ENCODE results near the gene KNDC1.

KNDC1 gene

DNA sequence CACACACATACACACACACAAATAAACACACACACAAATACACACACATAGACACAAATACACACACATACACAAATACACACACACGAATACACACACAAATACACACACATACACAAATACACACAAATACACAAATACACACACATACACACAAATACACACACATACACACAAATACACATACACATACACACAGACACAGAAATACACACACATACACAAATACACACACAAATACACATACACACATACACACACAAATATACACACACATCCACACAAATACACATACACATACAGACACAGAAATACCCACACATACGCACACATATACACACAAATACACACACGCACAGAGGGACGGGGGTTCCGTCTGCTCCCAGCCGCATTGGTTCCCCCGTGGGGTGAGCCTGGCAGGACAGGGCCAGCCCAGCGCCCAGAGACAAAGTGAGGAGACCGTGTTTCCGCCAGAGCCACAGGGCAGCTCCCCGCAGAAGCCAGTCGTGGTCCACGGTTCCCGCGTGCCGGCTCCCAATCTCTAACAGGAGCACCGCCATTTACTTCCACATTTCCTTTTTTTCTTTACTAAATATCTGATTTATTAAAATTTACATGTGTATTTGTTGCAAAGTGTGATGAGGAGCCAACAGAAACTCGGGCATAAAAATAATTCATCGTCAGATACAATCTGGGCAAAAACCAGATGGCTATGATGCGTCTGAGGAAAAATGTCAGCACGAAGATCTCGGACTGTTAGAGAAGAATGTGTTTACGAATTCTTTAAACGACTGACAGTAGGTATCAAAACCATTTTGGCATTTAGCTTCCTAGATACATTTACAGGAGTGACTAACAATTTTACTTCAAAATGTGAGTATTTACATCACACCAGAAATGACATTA, 3.1 kb upstream of the KNDC1 start:
- Histone ChIP-seq H3K9me3 (no peaks in the 10 kb centered on the region), H3K4me1 (peaks cover 3% of the 10 kb centered on the region), H3K4me3 (no peak overlapping the region), H3K36me3 (replicated peaks) (no peaks in the 10 kb centered on the region), H3K27me3 (ENCODE audit: low read depth) (no peaks in the 10 kb centered on the region)
- in situ Hi-C loops (cut with MboI; ENCODE audit: low sequenced_read_pairs): no loop called here
- no peak for DNase-seq (ENCODE audit: low spot score in 2 of 2)

GRCh38 chr10:133157662-133158436, 2.2 kb upstream of the KNDC1 start:
- in situ Hi-C loops (cut with MboI; ENCODE audit: low sequenced_read_pairs): no loop called here
- no peak for DNase-seq (ENCODE audit: low spot score in 2 of 2)
- no peaks in the 10 kb centered on the region for H3K27me3 ChIP-seq (ENCODE audit: low read depth)

GRCh38 chr10:133158437-133158755, 1.6 kb upstream of the KNDC1 start:
- Histone ChIP-seq H3K4me3 (no peak overlapping the region), H3K9me3 (no peaks in the 10 kb centered on the region), H3K27me3 (ENCODE audit: low read depth) (no peaks in the 10 kb centered on the region), H3K36me3 (replicated peaks) (no peaks in the 10 kb centered on the region), H3K4me1 (no peaks in the 10 kb centered on the region; the same call in 1 of the 2 replicates)
- DNase-seq (ENCODE audit: low spot score in 2 of 2): no peak
- in situ Hi-C loops (cut with MboI; ENCODE audit: low sequenced_read_pairs): no loop called here

More at GRCh38 chr10:133157662-133158436, 2.2 kb upstream of the KNDC1 start:
- H3K4me3 ChIP-seq: no peak overlapping the region
- H3K4me1 ChIP-seq: no peaks in the 10 kb centered on the region; the same call in 1 of the 2 replicates
- no peaks in the 10 kb centered on the region for H3K36me3 ChIP-seq (replicated peaks)
- no peaks in the 10 kb centered on the region for H3K9me3 ChIP-seq

GRCh38 chr10:133158756-133159610, 1.0 kb upstream of the KNDC1 start:
- Histone ChIP-seq H3K36me3 (replicated peaks) (no peaks in the 10 kb centered on the region), H3K9me3 (no peaks in the 10 kb centered on the region), H3K4me1 (no peaks in the 10 kb centered on the region; the same call in 1 of the 2 replicates), H3K27me3 (ENCODE audit: low read depth) (no peaks in the 10 kb centered on the region), H3K4me3 (no peak overlapping the region)
- DNase-seq (ENCODE audit: low spot score in 2 of 2): peak in 1 of 2 experiments; percentile 58
- in situ Hi-C loops (cut with MboI; ENCODE audit: low sequenced_read_pairs): no loop called here

DNA sequence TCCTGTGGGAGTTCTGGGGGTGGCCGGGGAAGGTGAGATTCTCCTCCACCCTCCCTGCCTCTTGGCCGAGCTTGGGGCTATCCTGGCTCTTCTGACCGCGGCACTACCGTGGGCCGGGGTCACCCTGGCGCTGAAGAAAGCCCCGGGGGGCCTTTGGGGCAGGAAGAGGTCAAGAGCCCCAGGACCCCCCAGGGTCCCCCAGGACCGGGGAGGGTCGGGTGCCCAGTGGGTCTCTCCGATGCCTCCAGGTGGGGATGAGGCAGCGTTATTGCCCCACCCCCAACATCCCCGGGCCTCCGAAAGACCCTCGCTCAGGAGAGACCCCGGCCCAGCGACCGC, 439 bp upstream of the KNDC1 start:
- no peaks in the 10 kb centered on the region; the same call in 1 of the 2 replicates for H3K4me1 ChIP-seq
- in situ Hi-C loops (cut with MboI; ENCODE audit: low sequenced_read_pairs): no loop called here

DNA sequence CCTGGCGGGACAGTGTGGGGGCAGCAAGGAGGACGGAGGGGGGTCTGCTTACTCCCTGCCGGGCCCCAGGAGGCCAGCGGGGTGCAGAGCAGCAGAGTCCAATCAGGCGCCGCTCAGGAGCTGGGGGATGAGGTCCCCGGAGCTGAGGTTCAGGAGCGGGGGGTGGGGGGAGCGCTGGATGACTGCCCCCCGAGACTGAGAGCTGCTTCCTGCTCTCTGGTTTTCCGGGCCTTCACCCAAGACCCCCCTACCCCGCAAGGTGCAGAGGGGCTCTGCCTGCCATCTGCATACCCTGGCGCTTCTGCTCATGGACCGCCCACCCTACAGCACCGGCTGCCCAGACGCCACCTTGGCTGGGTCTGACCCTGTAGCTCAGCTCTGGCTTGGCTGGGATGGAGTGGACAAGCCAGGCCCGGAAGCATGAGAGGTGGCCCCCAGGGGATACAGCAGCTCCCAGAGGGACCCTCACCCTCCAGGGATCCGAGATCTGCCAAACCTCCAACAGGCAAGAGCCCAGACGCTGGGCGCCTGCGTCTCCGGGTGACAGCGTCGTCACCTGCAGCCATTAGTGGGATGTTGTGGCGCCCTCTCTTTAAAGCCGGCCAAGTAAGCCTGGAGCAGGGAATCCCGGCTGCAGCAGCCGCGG, 930 bp downstream of the KNDC1 start:
- H3K27me3 ChIP-seq (ENCODE audit: low read depth): no peaks in the 10 kb centered on the region
- peak overlapping the region; percentile 59 for H3K4me3 ChIP-seq
- H3K36me3 ChIP-seq (replicated peaks): no peaks in the 10 kb centered on the region
- no peaks in the 10 kb centered on the region for H3K9me3 ChIP-seq
- no peaks in the 10 kb centered on the region; the same call in 1 of the 2 replicates for H3K4me1 ChIP-seq
- in situ Hi-C loops (cut with MboI; ENCODE audit: low sequenced_read_pairs): no loop called here
- no peak for DNase-seq (ENCODE audit: low spot score in 2 of 2)

More for the DNA sequence above, 439 bp upstream of the KNDC1 start:
- H3K4me3 ChIP-seq: no peak overlapping the region
- no peaks in the 10 kb centered on the region for H3K36me3 ChIP-seq (replicated peaks)
- no peak for DNase-seq (ENCODE audit: low spot score in 2 of 2)
- H3K9me3 ChIP-seq: no peaks in the 10 kb centered on the region
- H3K27me3 ChIP-seq (ENCODE audit: low read depth): no peaks in the 10 kb centered on the region

DNA sequence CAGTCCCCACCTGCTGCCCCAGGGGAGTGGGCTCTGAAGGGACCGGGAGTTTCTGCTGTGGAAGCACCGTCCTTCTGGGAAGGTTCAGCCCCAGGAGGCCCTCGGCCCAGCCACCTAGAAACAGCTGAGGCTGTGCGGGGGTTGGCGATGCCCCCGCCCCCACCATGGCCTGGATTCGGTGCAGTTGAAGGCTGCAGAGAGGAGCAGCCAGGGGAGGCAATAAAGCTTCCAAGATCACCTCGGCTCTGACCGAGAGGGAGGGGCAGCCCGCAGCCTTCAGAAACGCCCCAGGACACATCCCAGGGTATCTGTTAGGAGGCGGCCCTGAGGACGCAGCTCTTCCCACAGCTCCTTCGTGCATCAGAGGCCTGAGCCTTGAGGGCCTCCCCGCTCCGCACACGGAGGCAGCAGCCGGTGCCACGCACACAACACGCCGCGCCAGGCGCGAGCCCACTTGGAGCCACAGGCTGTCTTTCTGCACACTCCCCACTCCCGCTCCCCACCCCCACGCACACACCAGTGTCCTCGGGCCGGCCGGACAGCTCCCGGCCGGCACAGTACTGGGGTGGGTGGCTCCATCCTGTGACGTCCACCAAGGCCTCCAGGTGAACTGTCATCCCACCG, 1.6 kb downstream of the KNDC1 start:
- peak in 1 of 2 experiments; percentile 42 for DNase-seq (ENCODE audit: low spot score in 2 of 2)
- no peaks in the 10 kb centered on the region for H3K36me3 ChIP-seq (replicated peaks)
- no peaks in the 10 kb centered on the region; the same call in 1 of the 2 replicates for H3K4me1 ChIP-seq
- no peaks in the 10 kb centered on the region for H3K9me3 ChIP-seq
- peak overlapping the region; percentile 59 for H3K4me3 ChIP-seq
- H3K27me3 ChIP-seq (ENCODE audit: low read depth): no peaks in the 10 kb centered on the region
- in situ Hi-C loops (cut with MboI; ENCODE audit: low sequenced_read_pairs): no loop called here

GRCh38 chr10:133162178-133162909, 2.3 kb downstream of the KNDC1 start:
- H3K4me1 ChIP-seq: no peaks in the 10 kb centered on the region; the same call in 1 of the 2 replicates
- H3K27me3 ChIP-seq (ENCODE audit: low read depth): no peaks in the 10 kb centered on the region
- H3K36me3 ChIP-seq (replicated peaks): no peaks in the 10 kb centered on the region
- no peak overlapping the region for H3K4me3 ChIP-seq
- in situ Hi-C loops (cut with MboI; ENCODE audit: low sequenced_read_pairs): no loop called here
- H3K9me3 ChIP-seq: no peaks in the 10 kb centered on the region
- no peak for DNase-seq (ENCODE audit: low spot score in 2 of 2)

GRCh38 chr10:133162910-133163856, 3.2 kb downstream of the KNDC1 start:
- no peaks in the 10 kb centered on the region for H3K27me3 ChIP-seq (ENCODE audit: low read depth)
- in situ Hi-C loops (cut with MboI; ENCODE audit: low sequenced_read_pairs): no loop called here
- DNase-seq (ENCODE audit: low spot score in 2 of 2): no peak

DNA sequence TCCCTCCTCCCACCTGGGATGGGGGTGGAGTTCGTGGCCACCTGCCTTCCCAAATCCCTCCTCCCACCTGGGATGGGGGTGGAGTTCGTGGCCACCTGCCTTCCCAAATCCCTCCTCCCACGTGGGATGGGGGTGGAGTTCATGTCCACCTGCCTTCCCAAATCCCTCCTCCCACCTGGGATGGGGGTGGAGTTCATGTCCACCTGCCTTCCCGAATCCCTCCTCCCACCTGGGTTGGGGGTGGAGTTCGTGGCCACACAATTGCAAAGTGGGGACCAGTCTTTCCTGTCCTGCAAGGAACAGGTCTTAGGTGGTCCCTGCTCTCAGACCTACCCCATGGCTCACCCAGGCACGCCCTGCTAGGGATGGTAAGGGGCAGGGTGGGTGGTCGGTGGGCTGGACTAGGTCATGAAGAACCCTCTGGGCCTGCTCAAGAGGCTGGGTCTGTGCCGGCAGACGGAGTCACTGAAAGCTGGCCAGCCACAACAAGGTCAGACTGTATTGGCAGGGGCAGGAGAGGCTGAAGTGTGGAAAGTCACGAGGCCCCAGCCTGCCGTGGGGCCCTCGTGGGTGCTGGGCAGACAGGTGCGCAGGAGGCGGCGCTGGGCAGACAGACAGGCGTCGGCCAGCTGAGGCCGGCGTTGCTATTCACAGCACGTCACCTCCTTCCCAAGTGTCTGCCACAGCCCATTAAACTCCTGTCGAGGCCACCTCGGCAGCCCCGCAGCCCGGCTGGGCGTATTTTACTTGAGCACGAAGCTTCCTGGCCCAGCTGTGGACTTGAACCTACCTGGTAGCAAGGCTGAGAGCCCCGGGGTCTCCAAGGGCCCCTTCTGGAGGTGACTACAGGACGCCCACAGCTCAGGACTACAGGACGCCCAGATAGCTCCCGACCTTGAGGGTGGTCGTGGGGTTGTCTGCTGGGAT, 4.1 kb downstream of the KNDC1 start:
- Histone ChIP-seq H3K27me3 (ENCODE audit: low read depth) (no peaks in the 10 kb centered on the region), H3K36me3 (replicated peaks) (no peaks in the 10 kb centered on the region), H3K4me1 (no peaks in the 10 kb centered on the region; the same call in 1 of the 2 replicates), H3K9me3 (no peaks in the 10 kb centered on the region), H3K4me3 (no peak overlapping the region)
- no peak for DNase-seq (ENCODE audit: low spot score in 2 of 2)
- in situ Hi-C loops (cut with MboI; ENCODE audit: low sequenced_read_pairs): no loop called here

More at GRCh38 chr10:133162910-133163856, 3.2 kb downstream of the KNDC1 start:
- no peaks in the 10 kb centered on the region; the same call in 1 of the 2 replicates for H3K4me1 ChIP-seq
- no peak overlapping the region for H3K4me3 ChIP-seq
- no peaks in the 10 kb centered on the region for H3K36me3 ChIP-seq (replicated peaks)
- no peaks in the 10 kb centered on the region for H3K9me3 ChIP-seq

Measured in HAP-1 (cell line).